HepG2 (cell line): ENCODE results near the gene PDGFD. TPM values are rescaled to one million over a fixed set of nuclear protein-coding genes. Genes with fewer than 3 reads are reported as not detected.

ENCODE experiments used
- ATAC-seq: fragments of 200-7000 bp; cut with Tn5 transposase; 3 replicates; pipeline ENCODE4 v1.9.1; 2020; ENCODE audit warnings: mild to moderate bottlenecking, moderate library complexity
- BruUV-seq: library from RNA; stranded (reverse); fragments of 400-500 nt; replicated peaks from 2 replicates; lab custom pipeline; 2021; lab: Mats Ljungman, UMichigan
- CTCF ChIA-PET: fragments of 300-600 bp; formaldehyde crosslinking; extraction: SDS; loops from one replicate; lab custom pipeline; 2021; ENCODE audit warnings: low total read pairs, inconsistent platforms, low intra/inter-chr PET ratio; lab: Yijun Ruan, JAX
- POLR2A ChIA-PET: fragments of 350-600 bp; sonication (Branson Sonifier 250); formaldehyde crosslinking; loops from one replicate; lab custom pipeline; 2020; ENCODE audit warnings: antibody characterized with exemption, inconsistent platforms; lab: Yijun Ruan, JAX
- DNase-seq: peaks from one replicate; pipeline ENCODE4 v3.0.0-alpha.2; 2015; ENCODE audit warnings: low spot score
- FAIRE-seq: peaks from 3 replicates; lab custom pipeline; 2011; peaks lifted over from hg19 to GRCh38; lab: Jason Lieb, UNC
- H2AFZ ChIP-seq: one replicate; pipeline ENCODE4 v1.6.1; 2011; ENCODE audit warnings: low read length, inconsistent platforms
- H3K27ac ChIP-seq: fragments of 300-600 bp; 3 replicates; pipeline ENCODE4 v1.8.0; 2011; ENCODE audit warnings: mixed run types, mild to moderate bottlenecking, mixed read lengths, low read length, inconsistent platforms; ENCODE audit not compliant: insufficient read depth; ENCODE audit errors: extremely low read length
- H3K27me3 ChIP-seq, 2 experiments: fragments of 200-600 bp in 1 of 2; 2 replicates in 1 of 2; 3 replicates in 1 of 2; pipeline versions ENCODE4 v1.6.0 to v1.8.0; 2011; ENCODE audit warnings: low read length in 2 of 2, mild to moderate bottlenecking in 2 of 2, moderate library complexity in 2 of 2, inconsistent platforms in 1 of 2; ENCODE audit not compliant: insufficient read depth in 2 of 2, control insufficient read depth in 1 of 2
- H3K36me3 ChIP-seq, 2 experiments: fragments of 200-600 bp in 1 of 2; replicated peaks in 1 of 2; 2 replicates in 1 of 2; 3 replicates in 1 of 2; pipeline versions ENCODE4 v1.5.1 to v1.8.0; 2011; ENCODE audit warnings: low read length in 2 of 2, inconsistent platforms in 1 of 2; ENCODE audit not compliant: insufficient read depth in 2 of 2, control insufficient read depth in 1 of 2
- H3K4me1 ChIP-seq: 2 replicates; pipeline ENCODE4 v1.5.1; 2012; ENCODE audit warnings: low read length, inconsistent platforms; ENCODE audit not compliant: insufficient read depth
- H3K4me2 ChIP-seq: 2 replicates; pipeline ENCODE4 v1.6.0; 2011; ENCODE audit warnings: low read depth, low read length, inconsistent platforms
- H3K4me3 ChIP-seq, 3 experiments: fragments of 200-600 bp in 1 of 3; sonication (generic), shearing (Covaris generic) in 1 of 3; replicated peaks in 1 of 3; 2 replicates each; pipeline ENCODE4 v1.5.1; 2011 to 2016; ENCODE audit warnings: low read length in 3 of 3, inconsistent platforms in 2 of 3, low read depth in 2 of 3, mild to moderate bottlenecking in 2 of 3, control low read depth in 1 of 3, mixed read lengths in 1 of 3; ENCODE audit not compliant: insufficient read depth in 1 of 3
- H3K79me2 ChIP-seq: one replicate; pipeline ENCODE4 v1.6.1; 2011; ENCODE audit warnings: low read length, inconsistent platforms; ENCODE audit not compliant: insufficient read depth
- H3K9ac ChIP-seq: 2 replicates; pipeline ENCODE4 v1.6.0; 2011; ENCODE audit warnings: mild to moderate bottlenecking, low read depth, low read length, inconsistent platforms; ENCODE audit not compliant: insufficient read depth
- H3K9me3 ChIP-seq: 2 replicates; pipeline ENCODE4 v1.5.1; 2012; ENCODE audit warnings: mild to moderate bottlenecking, low read length
- H4K20me1 ChIP-seq: 2 replicates; pipeline ENCODE4 v1.6.0; 2011; ENCODE audit warnings: inconsistent platforms, mild to moderate bottlenecking, low read length, moderate library complexity; ENCODE audit not compliant: insufficient read depth
- BORCS8-MEF2B ChIP-seq: sonication (generic); formaldehyde crosslinking; IDR thresholded peaks from 2 replicates; pipeline ENCODE4 v1.8.0; 2022; ENCODE audit warnings: mild to moderate bottlenecking, missing genetic modification reagents
- CHCHD3 ChIP-seq: sonication (generic); formaldehyde crosslinking; IDR thresholded peaks from 2 replicates; pipeline ENCODE4 v1.8.0; 2022; ENCODE audit warnings: mild to moderate bottlenecking, missing genetic modification reagents, moderate library complexity
- JUND ChIP-seq: sonication (generic); formaldehyde crosslinking; IDR thresholded peaks from 2 replicates; pipeline ENCODE4 v1.8.0; 2022; ENCODE audit warnings: mild to moderate bottlenecking, missing genetic modification reagents
- NBN ChIP-seq: fragments of 450-650 bp; conservative IDR thresholded peaks from 2 replicates; pipeline ENCODE4 v1.6.1; 2017
- NR2F6 ChIP-seq, 2 experiments: IDR thresholded peaks; 2 replicates each; pipeline ENCODE4 v1.6.1; 2016; ENCODE audit warnings: antibody characterized with exemption in 1 of 2, mild to moderate bottlenecking in 1 of 2
- SIX4 ChIP-seq: sonication (generic); formaldehyde crosslinking; IDR thresholded peaks from 2 replicates; pipeline ENCODE4 v1.4.0; 2020; ENCODE audit warnings: missing genetic modification reagents
- SP4 ChIP-seq: sonication (generic); formaldehyde crosslinking; IDR thresholded peaks from 2 replicates; pipeline ENCODE4 v1.8.1; 2023; ENCODE audit warnings: mild to moderate bottlenecking, missing genetic modification reagents
- ZNF44 ChIP-seq: sonication (generic); formaldehyde crosslinking; IDR thresholded peaks from 2 replicates; pipeline ENCODE4 v1.5.1; 2020; ENCODE audit warnings: mild to moderate bottlenecking, missing genetic modification reagents
- WGBS: methylation state at CpG from one replicate; pipeline ENCODE4 v1.1.6; 2017; ENCODE audit warnings: low lambda C conversion rate; 5-methylcytosine and 5-hydroxymethylcytosine counted together
- in situ Hi-C: cut with HindIII; loops from 2 replicates; pipeline ENCODE4 v1.10.0; 2017; ENCODE audit warnings: low pct_unique_long_range_greater_than_20kb; ENCODE audit not compliant: extremely low pct_ligation_motif_present
- intact Hi-C: fragments of 100-400 bp; cut with micrococcal nuclease; formaldehyde crosslinking; loops from one replicate; pipeline ENCODE4 v1.10.0; 2022; ENCODE audit not compliant: unreplicated experiment
- polyA plus RNA-seq, 8 experiments: library from polyadenylated mRNA; depleted of rRNA in 3 of 8; stranded (reverse) in 7 of 8; unstranded in 1 of 8; fragments of >200 nt; fragmentation: Illumina TruSeq in 4 of 8; extraction: Trizol in 4 of 8; gene quantifications; 2 replicates each; pipeline versions ENCODE4 v1.2.1 to v1.2.3, GENCODE V29; 2011 to 2016; ENCODE audit warnings: low read depth in 4 of 8, missing spikeins in 1 of 8, mixed read lengths in 1 of 8; ENCODE audit not compliant: insufficient read depth in 1 of 8
- total RNA-seq, 5 experiments: library from RNA; depleted of rRNA; stranded (reverse); fragments of >200 nt; fragmentation: Illumina TruSeq; extraction: Trizol; gene quantifications; 2 replicates each; pipeline ENCODE4 v1.2.3, GENCODE V29; 2016; ENCODE audit warnings: low read depth in 1 of 5
- TF ChIP-seq, protein P1 (sequence below): sonication (generic); formaldehyde crosslinking; IDR thresholded peaks from 2 replicates; pipeline ENCODE4 v1.4.0; 2020; ENCODE audit warnings: missing genetic modification reagents
- TF ChIP-seq, protein P2 (sequence below): IDR thresholded peaks from 2 replicates; pipeline ENCODE4 v1.6.1; 2016; ENCODE audit warnings: missing compliant biosample characterization, missing genetic modification reagents, borderline replicate concordance
- TF ChIP-seq, protein P3 (sequence below): sonication (generic); formaldehyde crosslinking; IDR thresholded peaks from 2 replicates; pipeline ENCODE4 v1.4.0; 2020; ENCODE audit warnings: low read depth, mild to moderate bottlenecking, missing genetic modification reagents

Gene PDGFD
- total and polyA plus RNA-seq, 2 of the 13 experiments (the other 11 are each of a cell fraction or from before 2014, with no cell fraction given), result 0.09 to 0.29 TPM

DNA sequence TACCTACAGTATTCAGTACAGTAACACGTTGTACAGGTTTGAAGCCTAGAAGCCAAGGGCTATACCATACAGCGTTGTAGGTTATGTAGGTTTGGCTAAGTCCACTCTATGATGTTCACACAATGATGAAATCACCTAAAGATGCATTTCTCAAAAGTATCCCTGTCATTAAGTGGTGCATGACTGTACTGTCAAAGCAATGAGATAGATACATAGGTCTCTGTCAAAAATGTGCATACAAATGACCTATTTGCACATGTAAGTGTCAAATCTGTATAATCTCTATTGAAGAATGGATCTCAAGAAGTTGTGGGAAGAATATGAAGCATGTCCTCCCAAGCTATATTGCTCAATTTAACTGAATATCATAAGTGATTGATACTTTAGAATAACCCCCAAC is 139.4 kb downstream of the PDGFD start:
- H3K27ac ChIP-seq, result no peak overlapping the region
- H4K20me1 ChIP-seq, result no peaks in the 10 kb centered on the region
- ChIA-PET POLR2A (no interaction called here), CTCF (no interaction called here)
- no peaks in the 10 kb centered on the region for H3K27me3 ChIP-seq
- no peak overlapping the region for H3K9ac ChIP-seq
- H3K4me3 ChIP-seq, result no peak overlapping the region
- no peak overlapping the region for H3K4me2 ChIP-seq
- no peak for ATAC-seq
- no peak overlapping the region for H2AFZ ChIP-seq
- WGBS, result 10% methylated on average over 2 of the region's 2 CpGs
- H3K9me3 ChIP-seq, result no peaks in the 10 kb centered on the region
- BruUV-seq, result no TSS peak
- in situ Hi-C loops, result no loop called here
- no peak for FAIRE-seq
- no peak for DNase-seq
- no peak for TF ChIP-seq JUND
- no peak for TF ChIP-seq SIX4 (CRISPR knock-in tag)
- TF ChIP-seq, protein P1, sequence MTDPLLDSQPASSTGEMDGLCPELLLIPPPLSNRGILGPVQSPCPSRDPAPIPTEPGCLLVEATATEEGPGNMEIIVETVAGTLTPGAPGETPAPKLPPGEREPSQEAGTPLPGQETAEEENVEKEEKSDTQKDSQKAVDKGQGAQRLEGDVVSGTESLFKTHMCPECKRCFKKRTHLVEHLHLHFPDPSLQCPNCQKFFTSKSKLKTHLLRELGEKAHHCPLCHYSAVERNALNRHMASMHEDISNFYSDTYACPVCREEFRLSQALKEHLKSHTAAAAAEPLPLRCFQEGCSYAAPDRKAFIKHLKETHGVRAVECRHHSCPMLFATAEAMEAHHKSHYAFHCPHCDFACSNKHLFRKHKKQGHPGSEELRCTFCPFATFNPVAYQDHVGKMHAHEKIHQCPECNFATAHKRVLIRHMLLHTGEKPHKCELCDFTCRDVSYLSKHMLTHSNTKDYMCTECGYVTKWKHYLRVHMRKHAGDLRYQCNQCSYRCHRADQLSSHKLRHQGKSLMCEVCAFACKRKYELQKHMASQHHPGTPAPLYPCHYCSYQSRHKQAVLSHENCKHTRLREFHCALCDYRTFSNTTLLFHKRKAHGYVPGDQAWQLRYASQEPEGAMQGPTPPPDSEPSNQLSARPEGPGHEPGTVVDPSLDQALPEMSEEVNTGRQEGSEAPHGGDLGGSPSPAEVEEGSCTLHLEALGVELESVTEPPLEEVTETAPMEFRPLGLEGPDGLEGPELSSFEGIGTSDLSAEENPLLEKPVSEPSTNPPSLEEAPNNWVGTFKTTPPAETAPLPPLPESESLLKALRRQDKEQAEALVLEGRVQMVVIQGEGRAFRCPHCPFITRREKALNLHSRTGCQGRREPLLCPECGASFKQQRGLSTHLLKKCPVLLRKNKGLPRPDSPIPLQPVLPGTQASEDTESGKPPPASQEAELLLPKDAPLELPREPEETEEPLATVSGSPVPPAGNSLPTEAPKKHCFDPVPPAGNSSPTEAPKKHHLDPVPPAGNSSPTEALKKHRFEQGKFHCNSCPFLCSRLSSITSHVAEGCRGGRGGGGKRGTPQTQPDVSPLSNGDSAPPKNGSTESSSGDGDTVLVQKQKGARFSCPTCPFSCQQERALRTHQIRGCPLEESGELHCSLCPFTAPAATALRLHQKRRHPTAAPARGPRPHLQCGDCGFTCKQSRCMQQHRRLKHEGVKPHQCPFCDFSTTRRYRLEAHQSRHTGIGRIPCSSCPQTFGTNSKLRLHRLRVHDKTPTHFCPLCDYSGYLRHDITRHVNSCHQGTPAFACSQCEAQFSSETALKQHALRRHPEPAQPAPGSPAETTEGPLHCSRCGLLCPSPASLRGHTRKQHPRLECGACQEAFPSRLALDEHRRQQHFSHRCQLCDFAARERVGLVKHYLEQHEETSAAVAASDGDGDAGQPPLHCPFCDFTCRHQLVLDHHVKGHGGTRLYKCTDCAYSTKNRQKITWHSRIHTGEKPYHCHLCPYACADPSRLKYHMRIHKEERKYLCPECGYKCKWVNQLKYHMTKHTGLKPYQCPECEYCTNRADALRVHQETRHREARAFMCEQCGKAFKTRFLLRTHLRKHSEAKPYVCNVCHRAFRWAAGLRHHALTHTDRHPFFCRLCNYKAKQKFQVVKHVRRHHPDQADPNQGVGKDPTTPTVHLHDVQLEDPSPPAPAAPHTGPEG (CRISPR knock-in tag), result no peak
- TF ChIP-seq SP4, result no peak
- TF ChIP-seq NBN, result no peak
- TF ChIP-seq, protein P2, sequence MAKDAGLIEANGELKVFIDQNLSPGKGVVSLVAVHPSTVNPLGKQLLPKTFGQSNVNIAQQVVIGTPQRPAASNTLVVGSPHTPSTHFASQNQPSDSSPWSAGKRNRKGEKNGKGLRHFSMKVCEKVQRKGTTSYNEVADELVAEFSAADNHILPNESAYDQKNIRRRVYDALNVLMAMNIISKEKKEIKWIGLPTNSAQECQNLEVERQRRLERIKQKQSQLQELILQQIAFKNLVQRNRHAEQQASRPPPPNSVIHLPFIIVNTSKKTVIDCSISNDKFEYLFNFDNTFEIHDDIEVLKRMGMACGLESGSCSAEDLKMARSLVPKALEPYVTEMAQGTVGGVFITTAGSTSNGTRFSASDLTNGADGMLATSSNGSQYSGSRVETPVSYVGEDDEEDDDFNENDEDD (CRISPR knock-in tag), result no peak
- TF ChIP-seq, protein P3, sequence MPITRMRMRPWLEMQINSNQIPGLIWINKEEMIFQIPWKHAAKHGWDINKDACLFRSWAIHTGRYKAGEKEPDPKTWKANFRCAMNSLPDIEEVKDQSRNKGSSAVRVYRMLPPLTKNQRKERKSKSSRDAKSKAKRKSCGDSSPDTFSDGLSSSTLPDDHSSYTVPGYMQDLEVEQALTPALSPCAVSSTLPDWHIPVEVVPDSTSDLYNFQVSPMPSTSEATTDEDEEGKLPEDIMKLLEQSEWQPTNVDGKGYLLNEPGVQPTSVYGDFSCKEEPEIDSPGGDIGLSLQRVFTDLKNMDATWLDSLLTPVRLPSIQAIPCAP (CRISPR knock-in tag), result no peak
- no peak for TF ChIP-seq CHCHD3 (CRISPR knock-in tag)
- no peak for TF ChIP-seq BORCS8-MEF2B (CRISPR knock-in tag)
- no peak for TF ChIP-seq ZNF44
- TF ChIP-seq NR2F6 (IDR thresholded peaks at IDR 0.05), result no peak
- TF ChIP-seq NR2F6 (CRISPR knock-in tag; IDR thresholded peaks at IDR 0.05), result no peak
- no peaks in the 10 kb centered on the region for H3K4me1 ChIP-seq
- H3K36me3 ChIP-seq, result no peaks in the 10 kb centered on the region
- no peaks in the 10 kb centered on the region for H3K79me2 ChIP-seq
- intact Hi-C loops, result no loop called here
